PFSK-1 (cell line): ENCODE measurements around the gene IGFN1.

Experiments
- FOXP2 ChIP-seq: optimal IDR thresholded peaks from 2 replicates; pipeline ENCODE3; 2011; ENCODE audit warnings: borderline replicate concordance, control low read depth, inconsistent platforms; ENCODE audit not compliant: insufficient read depth; ENCODE audit errors: extremely low read length, extremely low read depth
- POLR2AphosphoS5 ChIP-seq: IDR thresholded peaks from 2 replicates; pipeline ENCODE4 v1.6.1; 2012; ENCODE audit warnings: low read depth, mild to moderate bottlenecking, control low read depth, low read length, moderate library complexity
- REST ChIP-seq, 2 experiments: IDR thresholded peaks; 2 replicates each; pipeline versions ENCODE4 v1.6.1 to v1.8.0; 2011 to 2012; ENCODE audit warnings: low read depth in 2 of 2, low read length in 2 of 2, control low read depth in 1 of 2, inconsistent platforms in 1 of 2, mild to moderate bottlenecking in 1 of 2, moderate library complexity in 1 of 2; ENCODE audit not compliant: insufficient read depth in 1 of 2
- SIN3A ChIP-seq: IDR thresholded peaks from 2 replicates; pipeline ENCODE4 v1.6.1; 2012; ENCODE audit warnings: mild to moderate bottlenecking, low read length, moderate library complexity, borderline replicate concordance; ENCODE audit not compliant: insufficient read depth
- TAF1 ChIP-seq: IDR thresholded peaks from 2 replicates; pipeline ENCODE4 v1.6.1; 2012; ENCODE audit warnings: low read length, control low read depth, borderline replicate concordance; ENCODE audit not compliant: insufficient read depth

IGFN1 gene

DNA sequence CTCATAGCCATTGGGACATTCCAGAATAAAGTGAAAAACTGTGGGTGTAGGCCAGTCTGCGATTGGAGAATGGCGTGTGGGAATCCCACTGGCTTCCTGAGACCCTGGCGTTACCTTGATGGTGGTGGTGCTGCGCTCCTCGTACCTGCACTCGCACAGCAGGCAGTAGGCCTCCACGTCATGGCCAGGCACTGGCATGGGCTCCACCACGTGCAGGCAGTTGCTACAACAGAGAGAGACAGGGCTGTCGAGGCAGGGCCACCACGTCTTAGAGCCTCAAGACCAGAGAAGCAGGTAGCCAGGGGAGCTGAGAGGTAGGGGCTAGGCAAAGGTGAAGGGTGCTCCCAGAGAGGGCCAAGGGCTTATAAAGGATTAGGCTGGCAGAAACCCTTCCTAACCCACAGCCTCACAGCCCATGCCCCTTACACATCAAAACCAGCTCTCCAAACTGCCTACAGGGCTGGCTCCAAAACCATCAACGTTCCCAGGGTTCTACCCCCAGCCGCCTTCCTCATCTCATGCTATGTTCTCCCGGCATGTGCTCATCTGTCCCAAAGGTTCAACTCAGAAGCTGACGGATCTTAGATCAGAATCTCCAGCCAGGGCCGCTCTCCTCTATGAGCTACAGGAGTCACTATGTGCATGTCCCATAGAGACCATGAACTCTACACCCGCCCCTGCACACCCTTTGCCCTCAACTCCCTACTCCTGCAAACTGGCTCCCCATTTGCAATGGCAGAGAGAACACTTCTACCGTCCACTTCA is 43.8 kb upstream of the IGFN1 start:
- TF ChIP-seq SIN3A: no peak
- TF ChIP-seq TAF1: no peak
- no peak for TF ChIP-seq REST (IDR thresholded peaks at IDR 0.05; ENCODE audit: insufficient read depth in 1 of 2, low read depth in 2 of 2, low read length in 2 of 2)
- no peak for TF ChIP-seq POLR2AphosphoS5
- no peak for TF ChIP-seq FOXP2

GRCh38 chr1:201147396-201148015 is 43.1 kb upstream of the IGFN1 start:
- TF ChIP-seq FOXP2: no peak
- TF ChIP-seq SIN3A: no peak
- TF ChIP-seq TAF1: no peak
- TF ChIP-seq REST (IDR thresholded peaks at IDR 0.05; ENCODE audit: insufficient read depth in 1 of 2, low read depth in 2 of 2, low read length in 2 of 2): no peak
- TF ChIP-seq POLR2AphosphoS5: no peak

DNA sequence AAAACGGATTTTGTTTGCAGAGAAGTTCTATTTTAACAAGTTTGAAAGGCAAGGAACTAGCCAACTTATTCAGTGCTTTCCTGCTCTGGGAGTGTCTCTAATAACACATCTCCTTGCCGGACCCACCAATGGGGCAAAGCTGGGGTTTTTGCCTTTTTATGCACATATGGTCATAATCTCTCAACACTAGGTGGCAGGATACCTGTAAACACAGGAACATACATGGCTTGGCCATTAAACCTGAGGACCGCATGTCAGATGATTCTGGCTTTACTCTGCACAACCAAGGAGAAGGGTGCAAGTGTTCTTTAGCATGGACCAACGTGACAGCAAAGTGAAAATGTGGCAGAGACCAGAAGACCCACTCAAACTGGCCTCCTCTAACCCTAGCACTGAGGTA is 41.2 kb upstream of the IGFN1 start:
- TF ChIP-seq SIN3A: no peak
- no peak for TF ChIP-seq POLR2AphosphoS5
- TF ChIP-seq REST (IDR thresholded peaks at IDR 0.05; ENCODE audit: insufficient read depth in 1 of 2, low read depth in 2 of 2, low read length in 2 of 2): no peak
- no peak for TF ChIP-seq FOXP2
- no peak for TF ChIP-seq TAF1

DNA sequence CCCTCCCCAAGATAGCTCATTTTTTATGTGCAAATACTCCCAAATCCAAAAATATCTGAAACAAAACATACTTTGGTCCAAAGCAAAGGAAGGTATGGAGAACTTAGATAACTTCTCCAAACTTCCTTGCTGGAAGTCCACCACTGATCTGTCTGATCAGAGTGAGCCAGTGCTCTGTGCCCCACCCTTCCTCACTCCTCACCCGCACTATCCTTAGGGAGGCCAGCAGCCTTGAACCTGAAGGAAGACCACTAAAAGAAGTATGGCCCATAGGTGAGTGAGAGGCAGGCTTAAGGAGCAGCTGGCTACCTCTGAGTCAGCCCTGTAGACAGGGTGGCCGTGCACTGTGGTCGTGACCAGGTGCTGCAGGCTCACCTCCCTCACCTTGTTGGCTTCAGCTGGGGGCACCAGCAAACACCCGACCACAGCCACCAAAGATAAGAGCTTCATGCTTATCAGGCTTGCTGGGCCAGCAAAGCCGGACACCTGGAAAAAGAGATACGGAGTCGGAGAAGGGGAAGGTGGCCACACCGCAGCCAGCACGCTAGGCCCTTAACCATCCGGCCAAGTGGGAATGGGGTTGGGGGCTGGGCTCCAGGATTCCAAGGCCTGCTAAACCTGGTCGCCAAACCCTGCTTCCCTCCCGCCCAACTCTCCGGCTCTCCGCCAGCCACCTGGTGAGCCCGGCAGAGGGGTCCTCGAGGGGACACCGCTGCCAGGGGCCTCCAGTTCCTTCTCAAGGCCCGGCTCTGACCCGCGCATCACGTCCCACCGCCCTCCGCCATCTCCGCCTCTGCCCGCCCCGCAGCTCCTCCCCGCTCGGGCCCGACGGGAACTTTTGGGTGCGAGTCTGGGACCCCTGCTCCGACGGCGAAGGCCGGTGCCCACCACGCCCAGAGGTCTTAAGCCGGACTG is 36.9 kb upstream of the IGFN1 start:
- no peak for TF ChIP-seq SIN3A
- TF ChIP-seq POLR2AphosphoS5: no peak
- TF ChIP-seq FOXP2: no peak
- TF ChIP-seq REST (IDR thresholded peaks at IDR 0.05; ENCODE audit: insufficient read depth in 1 of 2, low read depth in 2 of 2, low read length in 2 of 2): no peak
- no peak for TF ChIP-seq TAF1
